CD4-positive, alpha-beta T cell treated with Interleukin-15 for 4 hours (primary cell): ENCODE data around the gene TSC22D1.
"Not testable (repeated sequence)": the region's sequence is repeated elsewhere in the genome, so short reads cannot be mapped to it uniquely, and the experiment has no call there.

Source experiments
- DNase-seq: peaks from one replicate; pipeline ENCODE4 v3.0.0-alpha.2; 2020; ENCODE audit warnings: low spot score

The TSC22D1 gene

GRCh38 chr13:44573071-44573470 lies 3.1 kb downstream of the TSC22D1 start:
- no peak for DNase-seq

- no peak for DNase-seq
These were observed 9.5 kb downstream of the TSC22D1 start for GRCh38 chr13:44566601-44567000.

DNA sequence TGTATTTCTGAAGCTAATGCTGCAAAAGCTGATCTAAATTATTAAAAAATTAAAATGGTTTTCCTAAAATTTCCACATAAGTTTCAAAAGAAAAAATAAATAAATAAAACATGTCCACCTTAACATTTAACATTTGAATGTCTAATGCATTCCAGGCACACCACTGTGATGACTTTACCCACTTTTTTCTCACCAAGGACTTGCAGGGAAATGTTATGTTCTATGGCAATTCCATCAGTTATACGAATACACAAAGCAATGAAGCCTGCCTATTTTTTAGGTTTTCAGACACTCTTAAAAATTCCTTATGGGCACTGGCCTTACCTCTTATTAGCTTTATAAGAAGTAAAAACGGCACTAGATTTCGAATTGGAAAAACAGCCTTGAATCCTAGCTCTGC lies 10.2 kb downstream of the TSC22D1 start:
- DNase-seq, result no peak

- DNase-seq, result no peak
These were observed 11.2 kb downstream of the TSC22D1 start for GRCh38 chr13:44564936-44565335.

DNA sequence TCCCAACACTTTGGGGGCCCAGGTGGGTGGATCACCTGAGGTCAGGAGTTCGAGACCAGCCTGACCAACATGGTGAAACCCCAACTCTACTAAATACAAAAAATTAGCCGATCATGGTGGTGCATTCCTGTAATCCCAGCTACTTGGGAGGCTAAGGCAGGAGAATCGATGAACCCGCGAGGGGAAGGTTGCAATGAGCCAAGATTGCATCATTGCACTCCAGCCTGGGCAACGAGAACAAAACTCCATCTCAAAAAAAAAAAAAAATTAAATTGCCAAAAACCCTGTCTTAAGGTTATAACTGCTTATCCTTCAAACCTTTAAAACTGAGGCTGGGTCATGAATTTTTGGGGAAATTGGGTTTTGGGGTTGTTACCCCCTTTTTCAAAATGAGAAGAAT lies 13.3 kb downstream of the TSC22D1 start:
- DNase-seq, result not testable (repeated sequence)

- no peak for DNase-seq
These were observed 14.8 kb downstream of the TSC22D1 start for GRCh38 chr13:44561351-44561750.

DNA sequence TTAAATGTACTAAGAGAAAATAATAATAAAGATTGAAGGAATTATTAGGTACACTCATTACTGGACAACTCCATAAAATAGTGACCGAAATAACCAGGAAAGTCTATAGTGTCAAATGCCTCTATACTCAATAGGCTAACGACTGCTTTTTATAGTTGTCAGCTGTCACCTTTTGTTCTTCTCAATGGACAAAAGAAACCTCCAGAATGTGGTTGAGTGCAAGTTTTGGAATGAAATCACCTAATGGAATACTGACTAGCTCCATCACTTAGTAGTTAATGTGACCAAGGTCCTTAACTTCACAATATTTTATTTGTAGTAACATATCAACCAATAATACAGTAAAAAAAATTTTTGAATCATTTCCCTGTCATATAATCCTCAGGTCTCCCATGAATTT lies 18.1 kb downstream of the TSC22D1 start:
- no peak for DNase-seq

- no peak for DNase-seq
These were observed 20.9 kb downstream of the TSC22D1 start for GRCh38 chr13:44555207-44555606.

- no peak for DNase-seq
These were observed 26.7 kb downstream of the TSC22D1 start for GRCh38 chr13:44549476-44549875.

DNA sequence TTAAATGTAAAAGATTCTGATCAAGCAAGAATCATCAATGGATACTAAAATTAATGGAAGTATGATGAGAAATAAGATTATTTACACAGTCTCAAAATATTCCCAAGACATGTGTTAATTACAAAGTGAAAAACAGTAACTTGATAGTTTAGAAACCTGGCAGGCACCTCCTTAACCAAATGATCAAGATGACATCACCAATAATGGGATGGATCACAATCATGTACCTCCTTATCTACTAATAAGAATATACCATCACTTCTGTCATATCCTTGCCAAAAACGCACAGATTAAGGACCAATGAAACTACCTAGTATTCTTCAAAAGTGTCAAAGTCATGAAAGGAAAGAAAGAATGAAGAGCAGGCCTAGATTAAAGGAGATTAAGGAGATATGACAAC lies 30.0 kb downstream of the TSC22D1 start:
- DNase-seq, result no peak

- no peak for DNase-seq
These were observed 32.8 kb downstream of the TSC22D1 start for GRCh38 chr13:44543369-44543768.

DNA sequence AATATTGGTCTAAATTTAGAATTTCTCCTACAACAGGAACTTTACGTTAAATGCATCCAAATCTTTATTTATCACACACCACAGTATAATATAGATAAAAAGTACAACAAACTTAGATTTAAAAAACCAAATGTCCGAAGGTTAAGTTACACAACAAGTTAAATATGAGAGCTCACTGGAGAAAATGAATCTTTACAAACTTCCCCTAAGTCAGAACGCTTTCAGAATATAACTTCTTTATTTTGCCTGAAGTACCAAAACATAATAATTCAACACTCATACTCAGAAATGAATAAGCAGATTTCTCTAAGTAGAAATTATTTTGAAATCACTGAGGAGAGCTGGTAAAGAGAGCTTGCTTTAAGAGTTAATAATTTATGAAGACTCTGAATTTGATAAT lies 33.8 kb downstream of the TSC22D1 start:
- DNase-seq, result no peak

DNA sequence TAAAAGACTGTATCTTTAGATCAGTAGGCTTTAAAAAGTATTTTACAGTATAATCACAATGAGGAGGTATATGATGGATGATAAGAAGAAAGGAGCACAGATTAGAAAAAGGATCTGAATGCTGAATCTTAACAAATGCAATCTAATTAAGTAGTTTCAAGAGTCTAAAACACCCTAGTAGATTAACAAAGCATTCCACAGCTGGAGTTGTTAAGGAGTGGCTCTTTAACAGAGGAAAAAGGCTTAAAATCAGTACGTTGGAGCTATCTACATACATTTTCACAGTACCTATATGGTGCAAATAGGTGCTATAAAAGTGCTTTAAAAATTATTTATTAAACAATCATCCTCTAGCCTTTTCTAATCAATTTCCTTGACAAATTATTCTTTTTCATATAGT lies 34.5 kb downstream of the TSC22D1 start:
- no peak for DNase-seq

- no peak for DNase-seq
These were observed 35.2 kb downstream of the TSC22D1 start for GRCh38 chr13:44540761-44541434.

- no peak for DNase-seq
These were observed 38.9 kb downstream of the TSC22D1 start for GRCh38 chr13:44537248-44537647.

GRCh38 chr13:44523146-44524015 lies 52.7 kb downstream of the TSC22D1 start:
- DNase-seq, result no peak

DNA sequence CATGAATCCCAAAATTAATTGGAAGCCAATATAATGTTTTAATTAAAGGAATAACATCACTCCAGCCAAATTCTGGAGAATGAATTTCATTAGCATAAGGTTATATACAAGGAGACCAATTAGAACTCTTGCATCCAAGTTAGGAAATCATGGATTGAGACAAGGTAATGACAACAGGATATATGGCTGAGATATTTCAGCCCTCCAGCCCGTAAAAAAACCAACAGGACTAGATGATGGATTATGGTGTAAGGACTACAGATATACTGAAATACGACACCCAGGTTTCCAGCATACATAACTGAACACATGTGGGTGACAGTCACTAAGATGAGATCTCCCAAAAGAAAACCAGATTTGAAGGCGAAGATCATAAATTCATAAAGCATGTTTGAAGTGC lies 56.5 kb downstream of the TSC22D1 start:
- DNase-seq, result no peak

- DNase-seq, result no peak
These were observed 59.4 kb downstream of the TSC22D1 start for GRCh38 chr13:44516771-44517170.

- DNase-seq, result no peak
These were observed 61.9 kb downstream of the TSC22D1 start for GRCh38 chr13:44514278-44514677.

DNA sequence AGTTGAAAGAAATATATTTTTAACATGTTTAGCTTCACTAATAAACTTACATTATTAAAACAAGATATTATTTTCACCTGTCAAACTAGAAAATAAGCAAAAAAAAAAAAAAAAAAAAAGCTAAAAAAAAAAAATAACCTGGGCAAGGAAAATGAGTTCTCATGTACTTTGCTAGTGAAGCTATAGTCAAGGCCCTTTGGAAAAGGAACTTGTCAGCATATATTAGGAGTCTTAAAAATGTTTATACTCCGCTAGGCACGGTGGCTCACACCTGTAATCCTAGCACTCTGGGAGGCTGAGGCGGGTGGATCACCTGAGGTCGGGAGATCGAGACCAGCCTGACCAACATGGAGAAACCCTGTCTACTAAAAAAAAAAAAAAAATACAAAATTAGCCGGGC lies 66.3 kb downstream of the TSC22D1 start:
- DNase-seq, result not testable (repeated sequence)

GRCh38 chr13:44508562-44509077 lies 67.5 kb downstream of the TSC22D1 start:
- DNase-seq, result no peak

DNA sequence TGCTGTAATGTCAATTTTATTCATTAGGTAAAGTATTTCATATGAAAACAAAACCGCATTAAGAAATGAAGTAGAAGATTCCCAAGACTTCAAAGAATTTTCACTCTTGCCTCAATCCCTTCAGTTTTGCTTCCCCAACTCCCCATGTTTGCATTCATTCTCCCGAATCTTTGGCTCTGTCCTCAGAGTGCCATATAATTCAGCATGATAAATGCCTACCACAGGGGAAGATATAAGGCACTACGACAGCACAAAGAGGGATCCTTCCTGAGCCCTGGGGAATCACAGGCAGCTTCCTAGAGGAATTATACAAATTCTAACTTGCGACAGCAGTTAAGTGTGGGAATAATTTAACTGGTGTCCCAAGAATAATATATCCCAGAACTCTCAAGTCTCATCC lies 68.5 kb downstream of the TSC22D1 start:
- no peak for DNase-seq

DNA sequence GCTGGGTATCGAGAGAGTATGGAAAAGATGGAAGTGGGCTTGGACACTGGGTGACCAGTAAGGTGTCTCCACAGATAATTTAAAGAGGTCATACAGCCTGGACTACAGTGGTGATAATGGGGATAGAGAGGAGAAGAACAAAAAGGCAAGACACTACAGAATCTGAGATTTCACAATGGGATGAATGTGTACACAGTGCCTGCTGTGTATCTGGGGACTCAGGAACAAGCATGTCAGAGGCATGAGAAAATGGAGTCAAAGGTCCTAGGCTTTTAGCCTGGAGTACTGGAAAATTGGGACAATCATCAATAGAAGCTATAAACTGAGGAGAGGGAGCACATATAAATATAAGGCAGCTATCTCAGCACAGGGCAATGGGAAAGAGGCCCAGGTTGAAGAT lies 69.4 kb downstream of the TSC22D1 start:
- DNase-seq, result no peak
